H9 (cell line): ENCODE data around the gene PHF21B. TPM values are rescaled to one million over a fixed set of nuclear protein-coding genes. Genes with fewer than 3 reads are reported as not detected.
A peak's percentile ranks its signal among the peaks of the same experiment; 100 is the strongest.

Experiments used
- DNase-seq: peaks from one replicate; pipeline ENCODE4 v3.0.0-alpha.2; 2017
- H2AFZ ChIP-seq: one replicate; pipeline ENCODE4 v1.6.1; 2013; ENCODE audit warnings: mild to moderate bottlenecking, low read length, control low read depth, moderate library complexity
- H2AK5ac ChIP-seq: 2 replicates; pipeline ENCODE4 v1.6.1; 2013; ENCODE audit warnings: low read length, control low read depth, mixed read lengths; ENCODE audit not compliant: insufficient read length
- H2BK120ac ChIP-seq: one replicate; pipeline ENCODE4 v1.6.1; 2013; ENCODE audit warnings: low read depth, mild to moderate bottlenecking, low read length, control low read depth, inconsistent platforms; ENCODE audit not compliant: poor library complexity, severe bottlenecking
- H2BK12ac ChIP-seq: 2 replicates; pipeline ENCODE4 v1.6.1; 2013; ENCODE audit warnings: low read length, control low read depth, mixed read lengths, low read depth; ENCODE audit not compliant: insufficient read length
- H2BK15ac ChIP-seq: 2 replicates; pipeline ENCODE4 v1.6.1; 2013; ENCODE audit warnings: low read depth, low read length, control low read depth
- H2BK20ac ChIP-seq: one replicate; pipeline ENCODE4 v1.6.1; 2013; ENCODE audit warnings: low read depth, mild to moderate bottlenecking, low read length, control low read depth, inconsistent platforms; ENCODE audit not compliant: poor library complexity, severe bottlenecking
- H2BK5ac ChIP-seq: 2 replicates; pipeline ENCODE4 v1.6.1; 2013; ENCODE audit warnings: low read length, control low read depth, mixed read lengths; ENCODE audit not compliant: insufficient read length
- H3K14ac ChIP-seq: 2 replicates; pipeline ENCODE4 v1.6.1; 2013; ENCODE audit warnings: low read length, control low read depth; ENCODE audit not compliant: insufficient read depth
- H3K18ac ChIP-seq: 2 replicates; pipeline ENCODE4 v1.6.1; 2013; ENCODE audit warnings: low read depth, mild to moderate bottlenecking, mixed read lengths, low read length, control low read depth; ENCODE audit not compliant: insufficient read length
- H3K23ac ChIP-seq: 2 replicates; pipeline ENCODE4 v1.6.1; 2013; ENCODE audit warnings: low read length, control low read depth, mixed read lengths, low read depth; ENCODE audit not compliant: insufficient read length
- H3K23me2 ChIP-seq: 2 replicates; pipeline ENCODE4 v1.6.1; 2013; ENCODE audit warnings: low read depth, mild to moderate bottlenecking, mixed read lengths, low read length, control low read depth; ENCODE audit not compliant: insufficient read length, poor library complexity, severe bottlenecking
- H3K27ac ChIP-seq: 2 replicates; pipeline ENCODE4 v1.5.1; 2013; ENCODE audit warnings: low read length, control low read depth, mixed read lengths, low read depth; ENCODE audit not compliant: insufficient read length
- H3K27me3 ChIP-seq: 2 replicates; pipeline ENCODE4 v1.6.1; 2013; ENCODE audit warnings: low read length, control low read depth, inconsistent platforms; ENCODE audit not compliant: insufficient read depth
- H3K4ac ChIP-seq: 2 replicates; pipeline ENCODE4 v1.6.1; 2013; ENCODE audit warnings: low read depth, mild to moderate bottlenecking, control low read depth, inconsistent platforms, low read length, moderate library complexity
- H3K4me1 ChIP-seq: 2 replicates; pipeline ENCODE4 v1.6.1; 2013; ENCODE audit warnings: low read length, control low read depth, inconsistent platforms; ENCODE audit not compliant: insufficient read depth
- H3K4me2 ChIP-seq: 2 replicates; pipeline ENCODE4 v1.6.1; 2013; ENCODE audit warnings: low read length, control low read depth, mixed read lengths; ENCODE audit not compliant: insufficient read length, insufficient read depth
- H3K56ac ChIP-seq: 2 replicates; pipeline ENCODE4 v1.6.1; 2013; ENCODE audit warnings: low read depth, mild to moderate bottlenecking, mixed read lengths, low read length, control low read depth; ENCODE audit not compliant: insufficient read length
- H3K79me1 ChIP-seq: 2 replicates; pipeline ENCODE4 v1.6.1; 2013; ENCODE audit warnings: low read depth, mild to moderate bottlenecking, moderate library complexity, low read length, control low read depth, inconsistent platforms; ENCODE audit not compliant: insufficient read depth, poor library complexity, severe bottlenecking
- H3K79me2 ChIP-seq: 2 replicates; pipeline ENCODE4 v1.6.1; 2013; ENCODE audit warnings: low read length, control low read depth, inconsistent platforms; ENCODE audit not compliant: insufficient read depth
- H3K9ac ChIP-seq: 2 replicates; pipeline ENCODE4 v1.6.1; 2013; ENCODE audit warnings: low read length, control low read depth, mixed read lengths; ENCODE audit not compliant: insufficient read length; ENCODE audit errors: extremely low read depth
- H3K9me3 ChIP-seq: one replicate; pipeline ENCODE4 v1.6.1; 2013; ENCODE audit warnings: low read depth, low read length, inconsistent platforms; ENCODE audit not compliant: control insufficient read depth
- H3T11ph ChIP-seq: one replicate; pipeline ENCODE4 v1.6.1; 2013; ENCODE audit warnings: mild to moderate bottlenecking, low read length, control low read depth, inconsistent platforms
- H4K20me1 ChIP-seq: one replicate; pipeline ENCODE4 v1.6.1; 2013; ENCODE audit not compliant: control insufficient read depth, insufficient read length, insufficient read depth
- H4K5ac ChIP-seq: 2 replicates; pipeline ENCODE4 v1.6.1; 2013; ENCODE audit warnings: low read depth, mild to moderate bottlenecking, mixed read lengths, low read length, control low read depth; ENCODE audit not compliant: insufficient read length
- H4K8ac ChIP-seq: replicated peaks from 2 replicates; pipeline ENCODE4 v1.6.1; 2013; ENCODE audit warnings: low read length, control low read depth, mixed read lengths, low read depth; ENCODE audit not compliant: insufficient read length
- H4K91ac ChIP-seq: 2 replicates; pipeline ENCODE4 v1.6.1; 2013; ENCODE audit warnings: low read depth, mild to moderate bottlenecking, moderate library complexity, mixed read lengths, low read length, control low read depth; ENCODE audit not compliant: insufficient read length
- H3K27ac Mint-ChIP-seq, 3 experiments: 2 replicates in 2 of 3; 3 replicates in 1 of 3; pipeline ENCODE4 v1.8.0; 2020 to 2021; ENCODE audit warnings: mixed read lengths in 3 of 3, mild to moderate bottlenecking in 1 of 3, moderate library complexity in 1 of 3
- H3K27me3 Mint-ChIP-seq: 2 replicates; pipeline ENCODE4 v1.8.0; 2021; ENCODE audit warnings: low read depth, mild to moderate bottlenecking, moderate library complexity, mixed read lengths
- H3K36me3 Mint-ChIP-seq, 3 experiments: 2 replicates in 2 of 3; 3 replicates in 1 of 3; pipeline ENCODE4 v1.8.0; 2020 to 2021; ENCODE audit warnings: low read depth in 3 of 3, mixed read lengths in 3 of 3; ENCODE audit not compliant: insufficient read depth in 1 of 3
- H3K4me1 Mint-ChIP-seq, 2 experiments: 2 replicates each; pipeline ENCODE4 v1.8.0; 2020; ENCODE audit warnings: mixed read lengths in 2 of 2
- H3K4me3 Mint-ChIP-seq, 2 experiments: 2 replicates in 1 of 2; 3 replicates in 1 of 2; pipeline ENCODE4 v1.8.0; 2020 to 2021; ENCODE audit warnings: mild to moderate bottlenecking in 2 of 2, mixed read lengths in 2 of 2, moderate library complexity in 1 of 2
- H3K9me3 Mint-ChIP-seq, 2 experiments: 2 replicates in 1 of 2; 3 replicates in 1 of 2; pipeline ENCODE4 v1.8.0; 2020; ENCODE audit warnings: mild to moderate bottlenecking in 2 of 2, mixed read lengths in 2 of 2, moderate library complexity in 1 of 2
- WGBS: extraction: QIAGEN DNeasy Blood & Tissue Kit; methylation state at CpG from one replicate; pipeline ENCODE4 v1.1.7; 2013; ENCODE audit warnings: missing lambda C conversion rate, low lambda C conversion rate, mixed read lengths; ENCODE audit not compliant: insufficient read length; ENCODE audit errors: extremely low coverage; 5-methylcytosine and 5-hydroxymethylcytosine counted together
- total RNA-seq: library from RNA; stranded (reverse); gene quantifications from 2 replicates; pipeline ENCODE4 v1.2.1, GENCODE V29; 2021
- TF ChIP-seq, protein P1 (sequence below): fragments of 200-600 bp; sonication (generic); conservative IDR thresholded peaks from 3 replicates; pipeline ENCODE4 v1.8.0; 2021; ENCODE audit warnings: antibody characterized with exemption, mild to moderate bottlenecking

PHF21B gene
- total RNA-seq, 1 experiment from 2014 or later = 60.3 TPM

DNA sequence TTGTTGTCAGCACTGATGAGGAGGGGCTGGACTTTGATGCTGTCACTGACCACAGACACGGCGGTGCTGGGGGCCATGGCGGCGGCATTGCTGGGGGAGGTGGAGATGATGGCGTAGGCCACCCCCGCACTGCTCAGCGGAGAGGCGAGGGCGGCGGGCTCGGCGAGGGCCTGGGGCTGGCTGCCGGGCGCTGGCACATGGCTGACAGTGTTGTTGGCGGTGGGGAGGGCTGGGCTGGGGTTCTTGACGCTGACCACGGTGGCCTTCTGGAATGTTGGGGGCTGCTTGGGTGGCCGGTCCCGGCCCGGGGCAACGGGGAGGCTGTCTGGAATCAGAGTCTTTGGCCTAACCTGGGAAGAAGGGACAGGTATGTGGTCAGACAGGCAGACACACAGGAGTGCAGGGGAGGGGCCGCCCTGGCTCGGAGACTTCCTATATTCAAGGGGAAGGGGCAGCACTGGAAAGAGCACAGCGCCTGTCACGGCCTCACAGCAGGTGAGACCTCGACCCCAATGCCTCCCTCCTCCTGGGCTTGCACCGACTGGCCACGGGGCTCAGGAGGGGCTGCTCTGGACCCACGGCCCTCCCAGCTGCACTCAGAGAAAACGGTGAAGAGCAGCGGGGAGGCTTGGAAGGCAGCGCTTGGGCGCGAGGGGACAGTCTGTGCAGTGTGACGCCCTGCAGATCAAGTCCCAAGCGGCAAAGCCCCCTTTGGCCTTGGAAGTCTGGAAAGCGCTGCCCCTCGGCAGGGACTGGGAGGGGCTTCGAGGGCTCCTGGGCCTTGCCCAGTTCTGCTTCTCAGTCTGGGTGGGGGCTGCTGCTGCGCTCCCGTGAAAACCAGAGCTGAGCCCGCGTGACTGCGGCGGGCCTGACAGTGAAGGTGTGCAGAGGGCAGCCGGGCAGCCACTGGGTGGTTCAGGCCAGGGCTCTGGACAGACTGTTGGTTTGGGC is 93.2 kb downstream of the PHF21B start:
- H2BK5ac ChIP-seq = no peak overlapping the region
- no peak overlapping the region for H3K18ac ChIP-seq
- no peak overlapping the region for H3K9ac ChIP-seq
- H3K23ac ChIP-seq = no peak overlapping the region
- no peaks in the 10 kb centered on the region for H3K79me1 ChIP-seq
- no peak overlapping the region for H2BK20ac ChIP-seq
- no peaks in the 10 kb centered on the region for H3K79me2 ChIP-seq
- no peak overlapping the region for H3K4me2 ChIP-seq
- no peak overlapping the region; the same call in 1 of the 2 replicates for H3K14ac ChIP-seq
- H2BK120ac ChIP-seq = no peak overlapping the region
- no peaks in the 10 kb centered on the region for H4K20me1 ChIP-seq
- H3K4ac ChIP-seq = no peak overlapping the region
- H2AFZ ChIP-seq = no peak overlapping the region
- no peak overlapping the region for H4K5ac ChIP-seq
- H4K91ac ChIP-seq = no peak overlapping the region
- H2BK12ac ChIP-seq = no peak overlapping the region
- H3K4me3 Mint-ChIP-seq = no peak overlapping the region
- H3K56ac ChIP-seq = no peak overlapping the region
- TF ChIP-seq, protein P1, sequence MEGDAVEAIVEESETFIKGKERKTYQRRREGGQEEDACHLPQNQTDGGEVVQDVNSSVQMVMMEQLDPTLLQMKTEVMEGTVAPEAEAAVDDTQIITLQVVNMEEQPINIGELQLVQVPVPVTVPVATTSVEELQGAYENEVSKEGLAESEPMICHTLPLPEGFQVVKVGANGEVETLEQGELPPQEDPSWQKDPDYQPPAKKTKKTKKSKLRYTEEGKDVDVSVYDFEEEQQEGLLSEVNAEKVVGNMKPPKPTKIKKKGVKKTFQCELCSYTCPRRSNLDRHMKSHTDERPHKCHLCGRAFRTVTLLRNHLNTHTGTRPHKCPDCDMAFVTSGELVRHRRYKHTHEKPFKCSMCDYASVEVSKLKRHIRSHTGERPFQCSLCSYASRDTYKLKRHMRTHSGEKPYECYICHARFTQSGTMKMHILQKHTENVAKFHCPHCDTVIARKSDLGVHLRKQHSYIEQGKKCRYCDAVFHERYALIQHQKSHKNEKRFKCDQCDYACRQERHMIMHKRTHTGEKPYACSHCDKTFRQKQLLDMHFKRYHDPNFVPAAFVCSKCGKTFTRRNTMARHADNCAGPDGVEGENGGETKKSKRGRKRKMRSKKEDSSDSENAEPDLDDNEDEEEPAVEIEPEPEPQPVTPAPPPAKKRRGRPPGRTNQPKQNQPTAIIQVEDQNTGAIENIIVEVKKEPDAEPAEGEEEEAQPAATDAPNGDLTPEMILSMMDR = no peak
- H2BK15ac ChIP-seq = no peak overlapping the region
- peaks cover 15 to 16% of the 10 kb centered on the region in 2 experiments for H3K9me3 Mint-ChIP-seq
- H3K27me3 Mint-ChIP-seq = no peaks in the 10 kb centered on the region
- no peak overlapping the region for H4K8ac ChIP-seq
- no peaks in the 10 kb centered on the region for H3K27me3 ChIP-seq
- no peaks in the 10 kb centered on the region for H3K4me1 Mint-ChIP-seq
- no peak for DNase-seq
- H3T11ph ChIP-seq = no peak overlapping the region
- no peaks in the 10 kb centered on the region for H3K4me1 ChIP-seq
- no peaks in the 10 kb centered on the region for H3K23me2 ChIP-seq
- H3K36me3 Mint-ChIP-seq = peaks cover 50 to 52% (median 52%) of the 10 kb centered on the region in 3 experiments
- H3K9me3 ChIP-seq = peaks cover 19% of the 10 kb centered on the region
- peak overlapping the region in 2 of 3 experiments; percentile 45 to 57; a peak in 2 of 7 replicates for H3K27ac Mint-ChIP-seq
- no peak overlapping the region for H2AK5ac ChIP-seq
- WGBS = no CpG with 5 or more reads among the region's 46 CpGs
- H3K27ac ChIP-seq = no peak overlapping the region
